Measurements from ENCODE around the gene DRC7. TPM values are rescaled to one million over a fixed set of nuclear protein-coding genes. Genes with fewer than 3 reads are reported as not detected.
"Not testable (repeated sequence)": the region's sequence is repeated elsewhere in the genome, so short reads cannot be mapped to it uniquely, and the experiment has no call there.

DRC7 gene
- total RNA-seq, 1 donor from 2014 or later: not detected

- Mint-ChIP-seq H3K27ac (no peak overlapping the region), H3K27me3 (peaks cover 6% of the 10 kb centered on the region), H3K36me3 (ENCODE audit: low read depth) (no peaks in the 10 kb centered on the region), H3K4me3 (no peak overlapping the region), H3K9me3 (peaks cover 4% of the 10 kb centered on the region), H3K4me1 (no peaks in the 10 kb centered on the region)
- no peak for DNase-seq
- intact Hi-C loops (cut with micrococcal nuclease): no loop called here
These were observed 6.4 kb downstream of the DRC7 start for GRCh38 chr16:57700781-57701551.

DNA sequence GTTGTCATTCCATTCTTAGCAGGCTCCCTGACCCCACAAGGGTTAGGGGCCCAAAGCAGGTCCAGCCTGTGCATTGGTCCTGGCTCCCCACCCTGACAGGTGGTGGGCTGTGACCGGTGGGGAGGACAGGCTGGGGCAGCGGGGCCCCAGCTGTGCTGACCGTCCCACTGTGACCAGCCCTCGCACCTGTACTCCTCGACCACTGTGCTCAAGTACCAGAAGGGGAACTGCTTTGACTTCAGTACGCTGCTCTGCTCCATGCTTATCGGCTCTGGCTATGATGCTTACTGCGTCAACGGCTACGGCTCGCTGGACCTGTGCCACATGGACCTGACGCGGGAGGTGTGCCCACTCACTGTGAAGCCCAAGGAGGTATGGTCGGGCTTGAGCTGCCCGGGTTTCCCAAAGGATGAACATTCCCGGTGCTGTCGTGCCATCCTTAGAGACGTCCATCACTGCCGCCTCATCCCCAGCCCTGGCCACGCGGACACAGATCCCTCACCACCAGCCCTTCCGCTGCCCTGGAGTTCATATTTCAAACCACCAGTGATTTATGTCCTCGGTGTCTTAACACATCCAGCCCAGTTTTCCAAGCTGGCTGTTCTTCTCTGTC, 7.3 kb downstream of the DRC7 start:
- no peaks in the 10 kb centered on the region for H3K36me3 Mint-ChIP-seq (ENCODE audit: low read depth)
- DNase-seq: no peak
- H3K27me3 Mint-ChIP-seq: peaks cover 6% of the 10 kb centered on the region
- no peak overlapping the region for H3K27ac Mint-ChIP-seq
- H3K4me3 Mint-ChIP-seq: no peak overlapping the region
- no peaks in the 10 kb centered on the region for H3K4me1 Mint-ChIP-seq
- intact Hi-C loops (cut with micrococcal nuclease): no loop called here
- peaks cover 7% of the 10 kb centered on the region for H3K9me3 Mint-ChIP-seq

- no peak overlapping the region for H3K4me3 Mint-ChIP-seq
- no peak overlapping the region for H3K27ac Mint-ChIP-seq
- H3K36me3 Mint-ChIP-seq (ENCODE audit: low read depth): no peaks in the 10 kb centered on the region
- no peak for DNase-seq
- H3K27me3 Mint-ChIP-seq: peaks cover 6% of the 10 kb centered on the region
- H3K4me1 Mint-ChIP-seq: peaks cover 3% of the 10 kb centered on the region
- intact Hi-C loops (cut with micrococcal nuclease): no loop called here
- H3K9me3 Mint-ChIP-seq: peaks cover 9% of the 10 kb centered on the region
These were observed 8.9 kb downstream of the DRC7 start for GRCh38 chr16:57703416-57704010.

DNA sequence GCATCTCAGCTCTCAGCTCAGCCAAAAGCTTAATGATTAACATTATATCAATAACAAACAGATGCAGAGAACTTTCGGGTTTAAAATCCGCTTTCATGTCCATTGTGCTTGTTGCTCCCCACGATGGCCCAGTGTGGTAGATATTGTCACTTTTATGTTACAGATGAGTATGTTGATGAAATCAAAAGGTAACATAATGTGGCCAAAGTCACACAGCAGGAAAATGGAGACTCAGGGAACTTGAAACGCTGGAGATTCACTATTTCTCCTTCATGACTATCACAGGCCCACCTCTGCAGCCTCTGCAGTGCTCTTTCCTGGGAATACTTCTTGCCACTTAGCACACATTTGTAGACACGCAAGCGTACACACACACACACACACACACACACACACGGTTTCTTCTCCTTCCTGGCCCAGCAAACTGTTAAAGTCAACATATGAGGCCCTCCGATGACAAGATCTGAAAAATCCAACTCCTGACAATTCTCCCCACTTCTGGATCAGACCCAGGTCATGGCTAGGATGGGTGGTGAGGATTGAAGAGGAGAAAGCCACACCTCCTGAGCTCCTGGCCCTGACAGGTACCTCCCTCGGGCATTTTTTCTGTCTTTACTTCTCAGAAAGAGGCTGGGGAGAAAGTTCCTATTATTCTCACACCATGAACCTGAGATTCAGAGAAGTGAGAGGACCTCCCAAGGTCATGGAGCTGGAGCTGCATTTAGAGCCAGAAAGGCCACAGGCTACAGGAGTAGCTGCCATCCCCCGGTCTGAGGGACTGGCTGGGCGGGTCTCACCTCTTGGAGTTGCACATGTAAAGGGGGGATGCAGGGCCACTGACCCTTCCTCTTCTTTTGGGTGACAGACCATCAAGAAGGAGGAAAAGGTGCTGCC, 9.7 kb downstream of the DRC7 start:
- Mint-ChIP-seq H3K27ac (no peak overlapping the region), H3K27me3 (peaks cover 6% of the 10 kb centered on the region), H3K9me3 (peaks cover 9% of the 10 kb centered on the region), H3K4me3 (no peak overlapping the region), H3K4me1 (peaks cover 3% of the 10 kb centered on the region), H3K36me3 (ENCODE audit: low read depth) (no peaks in the 10 kb centered on the region)
- intact Hi-C loops (cut with micrococcal nuclease): no loop called here
- no peak for DNase-seq

GRCh38 chr16:57704905-57705852, 10.6 kb downstream of the DRC7 start:
- Mint-ChIP-seq H3K27ac (no peak overlapping the region), H3K36me3 (ENCODE audit: low read depth) (no peaks in the 10 kb centered on the region), H3K4me3 (no peak overlapping the region), H3K27me3 (peaks cover 8% of the 10 kb centered on the region), H3K9me3 (peaks cover 9% of the 10 kb centered on the region), H3K4me1 (peaks cover 3% of the 10 kb centered on the region)
- intact Hi-C loops (cut with micrococcal nuclease): no loop called here
- no peak for DNase-seq

GRCh38 chr16:57706717-57707116, 12.1 kb downstream of the DRC7 start:
- Mint-ChIP-seq H3K4me1 (peaks cover 3% of the 10 kb centered on the region), H3K4me3 (no peak overlapping the region), H3K9me3 (peaks cover 9% of the 10 kb centered on the region), H3K27ac (no peak overlapping the region), H3K36me3 (ENCODE audit: low read depth) (no peaks in the 10 kb centered on the region), H3K27me3 (peaks cover 19% of the 10 kb centered on the region)
- intact Hi-C loops (cut with micrococcal nuclease): no loop called here
- DNase-seq: no peak

- H3K27ac Mint-ChIP-seq: no peak overlapping the region
- no peak overlapping the region for H3K4me3 Mint-ChIP-seq
- intact Hi-C loops (cut with micrococcal nuclease): no loop called here
These were observed 12.7 kb downstream of the DRC7 start for GRCh38 chr16:57707331-57707730.

GRCh38 chr16:57708168-57708567, 13.6 kb downstream of the DRC7 start:
- Mint-ChIP-seq H3K4me3 (no peak overlapping the region), H3K36me3 (ENCODE audit: low read depth) (no peaks in the 10 kb centered on the region), H3K27ac (no peak overlapping the region), H3K4me1 (peaks cover 3% of the 10 kb centered on the region), H3K9me3 (peaks cover 9% of the 10 kb centered on the region), H3K27me3 (peaks cover 25% of the 10 kb centered on the region)
- no peak for DNase-seq
- intact Hi-C loops (cut with micrococcal nuclease): no loop called here

More at GRCh38 chr16:57707331-57707730, 12.7 kb downstream of the DRC7 start:
- peaks cover 9% of the 10 kb centered on the region for H3K9me3 Mint-ChIP-seq
- no peaks in the 10 kb centered on the region for H3K36me3 Mint-ChIP-seq (ENCODE audit: low read depth)
- peaks cover 3% of the 10 kb centered on the region for H3K4me1 Mint-ChIP-seq
- DNase-seq: no peak
- H3K27me3 Mint-ChIP-seq: peaks cover 19% of the 10 kb centered on the region

- H3K4me1 Mint-ChIP-seq: peaks cover 3% of the 10 kb centered on the region
- H3K9me3 Mint-ChIP-seq: peaks cover 9% of the 10 kb centered on the region
- intact Hi-C loops (cut with micrococcal nuclease): no loop called here
- H3K27me3 Mint-ChIP-seq: peaks cover 27% of the 10 kb centered on the region
- no peak overlapping the region for H3K27ac Mint-ChIP-seq
- no peak overlapping the region for H3K4me3 Mint-ChIP-seq
- H3K36me3 Mint-ChIP-seq (ENCODE audit: low read depth): no peaks in the 10 kb centered on the region
- DNase-seq: no peak
These were observed 15.1 kb downstream of the DRC7 start for GRCh38 chr16:57709663-57710062.

DNA sequence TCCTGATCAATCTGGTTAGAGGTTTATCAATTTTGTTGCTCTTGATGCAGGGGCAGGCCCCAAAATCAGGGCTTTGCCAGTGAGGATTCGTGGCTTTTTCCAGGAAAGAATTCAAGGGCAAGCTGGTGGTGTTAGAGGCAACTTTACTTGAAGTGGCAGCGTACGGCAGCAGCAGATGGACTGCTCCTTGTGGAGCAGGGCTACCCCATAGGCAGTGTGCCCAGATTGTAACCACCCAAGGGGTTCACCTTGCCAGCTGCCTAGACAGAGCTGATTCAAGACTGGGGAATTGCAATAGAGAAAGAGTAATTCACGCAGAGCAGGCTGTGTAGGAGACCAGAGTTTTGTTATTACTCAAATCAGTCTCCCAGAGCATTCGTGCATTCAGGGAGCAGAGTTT, 16.7 kb downstream of the DRC7 start:
- DNase-seq: no peak
- Mint-ChIP-seq H3K9me3 (peaks cover 5% of the 10 kb centered on the region), H3K27ac (no peak overlapping the region), H3K4me3 (no peak overlapping the region), H3K36me3 (ENCODE audit: low read depth) (no peaks in the 10 kb centered on the region), H3K27me3 (peaks cover 32% of the 10 kb centered on the region), H3K4me1 (peaks cover 3% of the 10 kb centered on the region)
- intact Hi-C loops (cut with micrococcal nuclease): no loop called here

DNA sequence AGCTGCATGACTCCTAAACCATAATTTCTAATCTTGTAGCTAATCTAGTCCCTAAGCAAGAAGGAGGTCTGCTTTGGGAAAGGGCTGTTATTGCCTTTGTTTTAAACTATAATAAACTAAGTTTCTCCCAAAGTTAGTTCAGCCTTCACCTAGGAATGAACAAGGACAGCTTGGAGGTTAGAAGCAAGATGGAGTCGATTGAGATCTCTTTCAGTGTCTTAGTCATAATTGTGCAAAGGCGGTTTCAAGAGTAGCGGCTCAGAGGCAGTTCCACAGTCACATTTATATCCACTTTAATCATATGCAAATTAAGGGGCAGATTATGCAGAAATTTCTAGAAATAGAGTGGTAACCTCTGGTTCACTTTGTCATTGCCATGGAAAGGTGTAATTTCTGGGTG, 17.4 kb downstream of the DRC7 start:
- Mint-ChIP-seq H3K36me3 (ENCODE audit: low read depth) (no peaks in the 10 kb centered on the region), H3K4me1 (peaks cover 3% of the 10 kb centered on the region), H3K4me3 (no peak overlapping the region), H3K27ac (no peak overlapping the region), H3K9me3 (peaks cover under 1% of the 10 kb centered on the region), H3K27me3 (peaks cover 32% of the 10 kb centered on the region)
- no peak for DNase-seq
- intact Hi-C loops (cut with micrococcal nuclease): no loop called here

DNA sequence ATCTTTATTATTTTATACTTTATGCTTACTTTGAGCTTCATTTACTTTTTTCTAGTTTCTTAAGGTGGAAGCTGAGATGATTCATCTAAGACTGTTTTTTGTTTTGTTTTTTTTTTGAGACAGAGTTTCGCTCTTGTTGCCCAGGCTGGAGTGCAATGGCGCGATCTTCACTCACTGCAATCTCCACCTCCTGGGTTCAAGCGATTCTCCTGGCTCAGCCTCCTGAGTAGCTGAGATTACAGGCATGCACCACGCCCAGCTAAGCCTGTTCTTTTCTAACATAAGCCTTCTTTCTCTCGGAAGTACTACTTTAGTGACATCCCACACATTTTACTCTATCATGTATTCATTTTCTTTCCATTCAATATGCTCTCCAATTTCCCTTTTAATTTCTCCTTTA, 18.0 kb downstream of the DRC7 start:
- H3K4me1 Mint-ChIP-seq; intact Hi-C loops (cut with micrococcal nuclease): not testable (repeated sequence)

DNA sequence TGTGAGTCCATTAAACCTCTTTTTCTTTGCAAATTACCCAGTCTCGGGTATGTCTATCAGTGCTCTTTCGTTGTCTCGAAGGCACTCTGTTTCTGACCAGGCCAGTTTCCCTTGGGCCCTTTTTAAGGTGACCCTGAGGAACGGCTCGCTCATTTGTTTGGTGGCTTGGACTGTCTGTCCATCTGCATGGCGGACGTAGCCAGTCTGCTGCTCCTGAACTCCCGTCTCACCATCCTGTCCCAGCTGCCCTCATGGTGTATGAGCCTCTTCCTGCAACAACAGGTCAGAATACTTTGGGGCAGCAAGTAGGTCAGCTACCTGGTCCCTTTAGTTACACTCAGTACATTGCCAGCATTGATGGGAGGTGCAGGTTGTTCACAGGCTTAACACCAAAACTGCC, 19.0 kb downstream of the DRC7 start:
- Mint-ChIP-seq H3K9me3 (no peaks in the 10 kb centered on the region), H3K27ac (no peak overlapping the region), H3K36me3 (ENCODE audit: low read depth) (no peaks in the 10 kb centered on the region), H3K4me1 (no peaks in the 10 kb centered on the region), H3K27me3 (peaks cover 32% of the 10 kb centered on the region), H3K4me3 (no peak overlapping the region)
- intact Hi-C loops (cut with micrococcal nuclease): no loop called here
- DNase-seq: no peak

More for the DNA sequence above, 18.0 kb downstream of the DRC7 start:
- H3K27me3 Mint-ChIP-seq: peaks cover 32% of the 10 kb centered on the region
- H3K27ac Mint-ChIP-seq; H3K36me3 Mint-ChIP-seq (ENCODE audit: low read depth); DNase-seq; H3K9me3 Mint-ChIP-seq; H3K4me3 Mint-ChIP-seq: not testable (repeated sequence)

Measured in activated CD4-positive, alpha-beta T cell treated with anti-CD3 and anti-CD28 coated beads, Interleukin-2, amount 10 ng/mL, durations not matched to agents 24 days and 14 days (primary cell).